Neutrophil (primary cell): ENCODE measurements around the gene SLC4A1.
A peak's percentile ranks its signal among the peaks of the same experiment; 100 is the strongest.

Source experiments
- H3K27ac ChIP-seq: fragments of 200-600 bp; sonication (generic); 2 replicates; pipeline ENCODE4 v1.5.1; 2016; ENCODE audit warnings: mild to moderate bottlenecking, moderate library complexity
- H3K27me3 ChIP-seq: fragments of 200-600 bp; sonication (generic); 2 replicates; pipeline ENCODE4 v1.6.0; 2016; ENCODE audit warnings: mild to moderate bottlenecking
- H3K36me3 ChIP-seq: fragments of 200-600 bp; sonication (generic); 2 replicates; pipeline ENCODE4 v1.5.1; 2017
- H3K4me1 ChIP-seq, 2 experiments: fragments of 200-600 bp in 1 of 2; sonication (generic) in 1 of 2; 1 replicate in 1 of 2; 2 replicates in 1 of 2; pipeline versions ENCODE4 v1.5.1 to v1.6.1; 2013 to 2016; ENCODE audit warnings: low read depth in 1 of 2, low read length in 1 of 2, mild to moderate bottlenecking in 1 of 2, moderate library complexity in 1 of 2; ENCODE audit not compliant: control insufficient read depth in 1 of 2, insufficient read depth in 1 of 2
- H3K4me3 ChIP-seq, 2 experiments: fragments of 200-600 bp in 1 of 2; sonication (generic) in 1 of 2; 1 replicate in 1 of 2; 2 replicates in 1 of 2; pipeline ENCODE4 v1.5.1; 2013 to 2016; ENCODE audit warnings: low read depth in 1 of 2, low read length in 1 of 2, mild to moderate bottlenecking in 1 of 2, moderate library complexity in 1 of 2
- H3K9me3 ChIP-seq: fragments of 200-600 bp; sonication (generic); 2 replicates; pipeline ENCODE4 v1.5.1; 2016
- CTCF ChIP-seq: fragments of 200-600 bp; sonication (generic); IDR thresholded peaks from 2 replicates; pipeline ENCODE4 v1.5.1; 2016; ENCODE audit warnings: antibody characterized with exemption

The SLC4A1 gene

GRCh38 chr17:44309472-44309871, 41.5 kb upstream of the SLC4A1 start:
- H3K4me3 ChIP-seq = no peak overlapping the region
- H3K36me3 ChIP-seq = no peaks in the 10 kb centered on the region
- no peak overlapping the region for H3K27ac ChIP-seq
- peaks cover 100% of the 10 kb centered on the region for H3K27me3 ChIP-seq
- no peaks in the 10 kb centered on the region for H3K9me3 ChIP-seq
- TF ChIP-seq CTCF = no peak
- H3K4me1 ChIP-seq = peaks cover 0 to 18% of the 10 kb centered on the region in 2 experiments

GRCh38 chr17:44308865-44309264, 40.9 kb upstream of the SLC4A1 start:
- Histone ChIP-seq H3K9me3 (no peaks in the 10 kb centered on the region), H3K4me3 (peak overlapping the region; percentile 17 to 54), H3K27ac (no peak overlapping the region), H3K27me3 (peaks cover 100% of the 10 kb centered on the region), H3K4me1 (peaks cover 0 to 18% of the 10 kb centered on the region in 2 experiments), H3K36me3 (no peaks in the 10 kb centered on the region)
- TF ChIP-seq CTCF = no peak

- Histone ChIP-seq H3K4me3 (peak within 1 kb of the TSS; percentile 17 to 54), H3K27me3 (peaks cover 100% of the 10 kb centered on the region)
These were observed 40.4 kb upstream of the SLC4A1 start, which contains the start of gene RUNDC3A for GRCh38 chr17:44308320-44308818. Gene RUNDC3A, plus strand, starts transcription at chr17:44308601. Its CDS starts 232 bp downstream, at chr17:44308833.

DNA sequence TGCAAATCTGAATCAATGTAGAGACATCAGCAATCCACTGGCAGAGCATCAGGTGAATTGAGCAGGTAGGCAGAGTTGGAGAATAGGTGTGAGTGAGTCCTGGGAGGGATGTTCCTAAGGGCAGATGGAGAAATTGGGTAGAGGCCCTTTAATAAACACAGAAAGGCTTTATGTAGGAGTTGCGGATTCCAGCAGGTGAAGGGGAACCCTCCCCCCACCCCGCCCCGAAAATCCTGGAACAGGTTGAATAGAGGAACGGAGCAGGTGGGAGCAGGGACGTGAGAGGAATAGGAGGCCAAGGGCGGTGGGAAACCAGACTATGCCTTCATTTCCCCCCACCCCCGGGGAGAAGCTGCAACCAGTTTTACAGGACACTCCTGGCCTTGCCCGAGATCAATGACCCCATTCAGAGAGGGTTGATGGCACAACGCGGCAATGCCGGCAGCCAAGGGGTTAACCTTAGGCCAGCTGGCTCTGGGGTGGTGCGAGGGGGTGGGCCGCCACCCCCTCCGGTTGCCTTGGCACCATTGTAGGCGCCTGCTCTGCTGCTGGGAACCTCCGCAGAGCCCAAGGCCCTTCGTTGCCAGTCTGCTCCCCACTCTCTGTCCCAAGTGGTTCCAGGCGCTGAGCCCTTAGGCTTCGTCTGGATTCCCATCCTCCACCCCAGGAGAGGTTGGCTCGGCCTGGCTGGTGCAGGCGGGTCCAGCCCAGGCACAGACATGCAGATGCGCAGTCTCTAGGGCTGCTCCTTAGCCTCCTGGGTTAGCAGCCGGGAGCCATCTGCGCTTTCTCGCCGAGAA, 39.7 kb upstream of the SLC4A1 start:
- H3K4me1 ChIP-seq = peaks cover 0 to 18% of the 10 kb centered on the region in 2 experiments
- H3K36me3 ChIP-seq = no peaks in the 10 kb centered on the region
- TF ChIP-seq CTCF = no peak
- H3K4me3 ChIP-seq = peak overlapping the region in 1 of 2 experiments; percentile 54
- H3K27ac ChIP-seq = no peak overlapping the region
- peaks cover 100% of the 10 kb centered on the region for H3K27me3 ChIP-seq
- H3K9me3 ChIP-seq = no peaks in the 10 kb centered on the region

More at GRCh38 chr17:44308320-44308818, 40.4 kb upstream of the SLC4A1 start, which contains the start of gene RUNDC3A:
- H3K27ac ChIP-seq = no peak within 1 kb of the TSS
- H3K4me1 ChIP-seq = peaks cover 0 to 18% of the 10 kb centered on the region in 2 experiments
- no peak for TF ChIP-seq CTCF
- no peaks in the 10 kb centered on the region for H3K9me3 ChIP-seq
- no peaks in the 10 kb centered on the region for H3K36me3 ChIP-seq

DNA sequence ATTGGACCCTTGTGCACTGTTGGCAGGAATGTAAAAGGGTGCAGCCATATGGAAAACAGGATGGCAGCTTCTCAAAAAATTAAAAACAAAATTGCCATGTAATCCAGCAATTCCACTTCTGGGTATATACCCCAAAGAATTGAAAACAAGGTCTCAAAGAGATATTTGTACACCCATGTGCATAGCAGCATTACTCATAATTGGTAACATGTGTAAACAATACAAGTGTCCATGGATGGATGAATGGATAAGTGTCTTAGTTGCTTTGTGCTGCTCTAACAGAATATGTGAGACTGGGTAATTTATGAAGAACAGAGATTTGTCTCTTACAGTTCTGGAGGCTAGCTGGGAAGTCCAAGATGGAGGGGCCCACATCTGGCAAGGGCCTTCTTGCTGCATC, 36.7 kb upstream of the SLC4A1 start:
- no peak for TF ChIP-seq CTCF

More for the DNA sequence above, 36.7 kb upstream of the SLC4A1 start:
- Histone ChIP-seq H3K27ac (no peak overlapping the region), H3K9me3 (no peaks in the 10 kb centered on the region), H3K4me1 (peaks cover 0 to 18% of the 10 kb centered on the region in 2 experiments), H3K4me3 (no peak overlapping the region), H3K36me3 (no peaks in the 10 kb centered on the region), H3K27me3 (peaks cover 94% of the 10 kb centered on the region)
